Mucosa of descending colon (tissue), 3 donors: ENCODE measurements around the gene TESK2. TPM values are rescaled to one million over a fixed set of nuclear protein-coding genes. Genes with fewer than 3 reads are reported as not detected.

Experiments used
- ATAC-seq: fragments of 200-7000 bp; cut with Tn5 transposase; one replicate; pipeline ENCODE4 v1.9.1; 2020; ENCODE audit warnings: mild to moderate bottlenecking, moderate library complexity
- DNase-seq, 3 donors: peaks; one replicate each; pipeline ENCODE4 v3.0.0-alpha.2; 2020
- H3K36me3 ChIP-seq: fragments of 200-600 bp; one replicate; pipeline ENCODE4 v1.8.0; 2021; ENCODE audit warnings: low read depth, mild to moderate bottlenecking
- H3K4me1 ChIP-seq: fragments of 200-600 bp; one replicate; pipeline ENCODE4 v1.8.0; 2021; ENCODE audit warnings: low read depth, mild to moderate bottlenecking
- H3K4me3 ChIP-seq: fragments of 200-600 bp; one replicate; pipeline ENCODE4 v1.8.0; 2021; ENCODE audit warnings: mild to moderate bottlenecking
- H3K9me3 ChIP-seq: fragments of 200-600 bp; one replicate; pipeline ENCODE4 v1.8.0; 2021; ENCODE audit warnings: mild to moderate bottlenecking
- CTCF ChIP-seq: fragments of 200-600 bp; IDR thresholded peaks from one replicate; pipeline ENCODE4 v1.8.0; 2022; ENCODE audit warnings: antibody characterized with exemption, mild to moderate bottlenecking
- intact Hi-C, 2 donors: fragments of 100-400 bp; cut with DNase I in 1 of 2; cut with micrococcal nuclease in 1 of 2; formaldehyde crosslinking; loops; one replicate each; pipeline versions ENCODE4 v1.11.0 to v1.11.1; 2022; cut with DNase I, micrococcal nuclease
- total RNA-seq, 3 donors: library from RNA; stranded (reverse); fragmentation: NEBNext Ultra II Directional in 2 of 3; extraction: Animal tissue kit (Norgen Biotek cat#: 25700) in 2 of 3; gene quantifications; one replicate each; pipeline versions ENCODE4 v1.2.1 to v1.2.4, GENCODE V29; 2021 to 2023
- donor health status: DM: no; HTN: no; CAD: no; lungs with moderate emphysema.
- donor health status: DM: no; HTN: no; CAD: no.
- donor health status: DM: no; HTN: yes; CAD: no.

TESK2 gene
- total RNA-seq, 3 donors from 2014 or later: 10.7 to 19.9 (median 10.8) TPM

- H3K4me1 ChIP-seq: no peaks in the 10 kb centered on the region
- intact Hi-C loops: no loop called here
- no peak for TF ChIP-seq CTCF
- no peaks in the 10 kb centered on the region for H3K36me3 ChIP-seq
- no peaks in the 10 kb centered on the region for H3K9me3 ChIP-seq
- ATAC-seq: no peak
- DNase-seq: no peak
- H3K4me3 ChIP-seq: no peak overlapping the region
Measured at GRCh38 chr1:45379524-45379923, 111.4 kb downstream of the TESK2 start.

DNA sequence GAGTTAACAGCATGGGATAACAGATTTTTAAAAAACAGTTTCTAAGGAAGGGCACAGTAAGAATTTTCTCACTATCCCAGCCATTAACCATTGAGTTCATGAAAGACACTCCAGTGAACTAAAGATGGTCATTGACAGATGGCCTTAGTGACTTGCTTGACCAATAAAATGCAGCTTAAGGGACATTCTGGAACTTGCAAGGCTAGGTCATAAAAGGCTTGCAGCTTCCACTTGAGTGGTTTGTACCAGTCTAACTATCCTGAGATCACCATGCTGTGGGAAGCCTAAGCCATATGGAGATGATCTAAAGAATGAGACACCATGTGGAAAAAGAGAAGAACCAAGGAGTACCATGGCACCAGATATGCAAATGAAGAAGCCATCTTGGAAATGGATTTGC, 112.8 kb downstream of the TESK2 start:
- ATAC-seq (no peak), DNase-seq (no peak)
- no peaks in the 10 kb centered on the region for H3K36me3 ChIP-seq
- no peak overlapping the region for H3K4me3 ChIP-seq
- no peak for TF ChIP-seq CTCF
- intact Hi-C loops: no loop called here
- no peaks in the 10 kb centered on the region for H3K9me3 ChIP-seq
- H3K4me1 ChIP-seq: no peaks in the 10 kb centered on the region

GRCh38 chr1:45375104-45376090, 115.6 kb downstream of the TESK2 start:
- DNase-seq (no peak), ATAC-seq (no peak)
- Histone ChIP-seq H3K9me3 (no peaks in the 10 kb centered on the region), H3K4me3 (no peak overlapping the region), H3K36me3 (no peaks in the 10 kb centered on the region), H3K4me1 (no peaks in the 10 kb centered on the region)
- intact Hi-C loops: no loop called here
- no peak for TF ChIP-seq CTCF

DNA sequence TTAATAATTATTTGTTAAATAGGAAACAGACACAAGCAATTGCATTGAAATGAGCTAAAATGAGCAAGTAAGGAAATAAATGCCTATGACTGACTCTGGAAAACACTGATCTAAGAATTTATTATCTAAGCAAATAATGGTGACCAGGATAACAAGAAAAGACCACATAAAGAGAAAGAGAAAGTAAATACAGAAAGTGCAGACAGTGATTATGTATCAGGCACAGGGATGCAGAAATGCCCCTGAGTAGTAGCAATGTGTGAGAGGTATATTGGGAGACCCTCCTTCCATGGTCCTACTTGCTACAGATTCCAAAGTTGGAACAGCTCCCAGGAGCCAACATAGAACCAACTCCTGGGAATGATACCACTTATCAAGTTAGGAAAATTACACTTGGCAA, 117.4 kb downstream of the TESK2 start:
- DNase-seq: no peak
- no peak overlapping the region for H3K4me3 ChIP-seq
- no peak for ATAC-seq
- H3K9me3 ChIP-seq: no peaks in the 10 kb centered on the region
- no peaks in the 10 kb centered on the region for H3K36me3 ChIP-seq
- intact Hi-C loops: no loop called here
- no peak for TF ChIP-seq CTCF
- no peaks in the 10 kb centered on the region for H3K4me1 ChIP-seq

- Histone ChIP-seq H3K4me3 (no peak overlapping the region), H3K4me1 (no peaks in the 10 kb centered on the region), H3K36me3 (no peaks in the 10 kb centered on the region), H3K9me3 (no peaks in the 10 kb centered on the region)
- no peak for ATAC-seq
- intact Hi-C loops: no loop called here
- no peak for TF ChIP-seq CTCF
- DNase-seq: no peak
Measured at GRCh38 chr1:45370575-45370974, 120.4 kb downstream of the TESK2 start.
